GM18858 (cell line): ENCODE measurements around the gene POMT2.
"Not testable (repeated sequence)": the region's sequence is repeated elsewhere in the genome, so short reads cannot be mapped to it uniquely, and the experiment has no call there.

Source experiments
- ATAC-seq: cut with Tn5 transposase; IDR thresholded peaks from one replicate; pipeline ENCODE4 v1.9.1; 2021; ENCODE audit not compliant: unreplicated experiment

The POMT2 gene, protein sequence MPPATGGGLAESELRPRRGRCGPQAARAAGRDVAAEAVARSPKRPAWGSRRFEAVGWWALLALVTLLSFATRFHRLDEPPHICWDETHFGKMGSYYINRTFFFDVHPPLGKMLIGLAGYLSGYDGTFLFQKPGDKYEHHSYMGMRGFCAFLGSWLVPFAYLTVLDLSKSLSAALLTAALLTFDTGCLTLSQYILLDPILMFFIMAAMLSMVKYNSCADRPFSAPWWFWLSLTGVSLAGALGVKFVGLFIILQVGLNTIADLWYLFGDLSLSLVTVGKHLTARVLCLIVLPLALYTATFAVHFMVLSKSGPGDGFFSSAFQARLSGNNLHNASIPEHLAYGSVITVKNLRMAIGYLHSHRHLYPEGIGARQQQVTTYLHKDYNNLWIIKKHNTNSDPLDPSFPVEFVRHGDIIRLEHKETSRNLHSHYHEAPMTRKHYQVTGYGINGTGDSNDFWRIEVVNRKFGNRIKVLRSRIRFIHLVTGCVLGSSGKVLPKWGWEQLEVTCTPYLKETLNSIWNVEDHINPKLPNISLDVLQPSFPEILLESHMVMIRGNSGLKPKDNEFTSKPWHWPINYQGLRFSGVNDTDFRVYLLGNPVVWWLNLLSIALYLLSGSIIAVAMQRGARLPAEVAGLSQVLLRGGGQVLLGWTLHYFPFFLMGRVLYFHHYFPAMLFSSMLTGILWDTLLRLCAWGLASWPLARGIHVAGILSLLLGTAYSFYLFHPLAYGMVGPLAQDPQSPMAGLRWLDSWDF

GRCh38 chr14:77320238-77320935, at the start of gene POMT2:
POMT2 (minus strand) TSS chr14:77320883; CDS start chr14:77320681, 202 bp downstream.
- ATAC-seq, result peak; percentile 53

- ATAC-seq, result no peak
Observed at GRCh38 chr14:77369285-77369684, 48.6 kb upstream of the POMT2 start.

GRCh38 chr14:77364146-77364545, 43.5 kb upstream of the POMT2 start:
- ATAC-seq, result no peak

- no peak for ATAC-seq
Observed at GRCh38 chr14:77359626-77360025, 38.9 kb upstream of the POMT2 start.

DNA sequence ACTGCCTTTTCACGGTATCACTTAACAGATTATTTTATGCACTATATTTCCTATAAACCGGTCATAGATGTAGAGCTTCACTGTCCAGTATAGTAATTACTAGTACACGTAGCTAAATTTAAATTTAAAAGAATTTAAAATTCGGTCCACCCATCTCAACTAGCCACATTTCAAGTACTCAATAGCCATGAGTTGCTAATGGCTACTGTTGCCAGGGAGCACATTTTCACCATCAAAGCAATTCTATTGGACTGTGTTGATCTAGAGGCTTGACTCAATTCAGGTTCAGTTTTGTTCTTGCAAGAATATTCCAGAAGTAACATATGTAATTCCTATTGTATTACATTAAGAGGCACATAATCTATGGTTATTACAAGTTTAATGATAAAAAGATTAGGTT, 36.2 kb upstream of the POMT2 start:
- ATAC-seq, result no peak

DNA sequence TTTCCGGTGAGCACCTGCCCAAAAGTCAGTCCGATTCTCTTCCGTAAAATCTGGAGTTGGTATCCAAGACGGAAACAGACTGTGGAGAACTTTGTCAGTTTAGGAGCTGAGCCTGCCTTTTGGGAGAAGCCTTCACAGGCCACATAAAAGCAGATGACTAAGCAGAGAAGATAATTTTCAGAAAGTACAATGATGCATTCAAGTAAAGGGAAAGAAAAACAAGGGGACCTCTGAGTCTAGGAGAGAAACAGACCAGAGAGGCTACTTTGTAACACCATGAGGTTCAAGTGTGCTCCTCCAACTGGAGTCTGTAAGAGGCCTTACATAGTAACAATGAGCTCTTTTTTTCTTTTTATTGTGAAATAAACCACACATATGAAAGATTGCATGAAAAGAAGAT, 35.1 kb upstream of the POMT2 start:
- no peak for ATAC-seq

DNA sequence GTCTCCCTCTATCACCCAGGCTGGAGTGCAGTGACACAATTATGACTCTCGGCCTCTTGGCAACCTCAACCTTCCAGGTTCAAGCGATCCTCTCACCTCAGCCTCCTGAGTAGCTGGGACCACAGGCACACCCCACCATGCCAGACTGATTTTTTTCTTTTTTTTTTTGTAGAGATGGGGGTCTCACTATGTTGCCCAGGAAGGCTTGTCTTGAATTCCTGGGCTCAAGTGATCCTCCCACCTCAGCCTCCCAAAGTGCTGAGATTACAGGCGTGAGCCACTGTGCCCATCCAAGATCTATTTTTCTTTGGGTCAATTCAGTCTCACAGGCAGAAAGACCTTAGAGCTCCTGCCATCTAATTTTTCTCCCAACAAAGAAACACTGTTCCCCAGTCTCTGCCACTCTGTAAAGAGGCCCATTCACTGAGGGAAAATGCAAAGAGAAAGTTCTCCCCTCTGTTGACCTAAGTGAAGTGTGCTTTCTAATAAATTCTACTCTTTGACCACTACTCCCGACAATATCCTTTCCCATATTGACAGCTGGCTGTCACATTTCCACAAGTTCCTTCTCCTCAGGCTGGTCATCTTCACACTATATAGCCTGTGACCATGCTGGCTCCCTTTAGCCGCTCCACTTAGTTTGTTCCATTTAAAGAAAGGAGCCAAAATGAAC, 32.9 kb upstream of the POMT2 start:
- ATAC-seq, result no peak

DNA sequence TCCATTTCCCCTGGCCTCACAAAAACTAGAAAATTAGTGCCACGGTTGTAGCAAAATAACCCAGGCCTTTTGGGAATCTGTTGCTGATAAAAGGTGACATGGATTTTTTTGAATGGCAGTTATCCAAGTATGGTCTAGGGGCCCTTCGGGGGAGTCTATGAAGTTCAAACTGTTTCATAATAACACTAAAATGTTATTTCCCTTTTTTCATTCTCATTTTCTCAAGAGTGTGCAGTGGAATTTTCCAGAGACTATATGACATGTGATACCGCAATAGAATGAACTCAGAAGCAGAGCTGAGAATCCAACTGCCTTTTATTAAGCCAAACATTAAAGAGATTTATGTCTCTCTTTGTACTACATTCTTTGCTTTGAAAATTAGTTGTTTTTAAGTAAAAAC, 27.1 kb upstream of the POMT2 start:
- ATAC-seq, result no peak

DNA sequence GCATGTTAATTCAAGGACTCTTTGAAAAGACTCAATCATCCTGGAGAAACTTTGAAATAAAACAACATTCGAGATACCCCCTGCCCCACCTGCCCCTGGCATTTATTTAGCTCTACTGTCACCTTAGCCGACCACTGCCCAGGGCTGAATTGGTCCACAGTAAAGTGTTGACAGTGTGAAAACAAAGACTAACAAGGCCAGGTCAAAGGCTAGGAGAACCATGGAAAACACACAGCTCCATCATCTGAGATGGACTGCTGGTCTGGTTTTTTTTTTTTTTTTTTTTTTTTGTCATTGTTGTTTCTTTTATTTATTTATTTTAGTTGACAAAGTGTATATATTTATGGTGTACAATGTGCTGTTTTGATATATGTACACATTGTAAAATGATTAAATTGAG, 25.8 kb upstream of the POMT2 start:
- no peak for ATAC-seq

DNA sequence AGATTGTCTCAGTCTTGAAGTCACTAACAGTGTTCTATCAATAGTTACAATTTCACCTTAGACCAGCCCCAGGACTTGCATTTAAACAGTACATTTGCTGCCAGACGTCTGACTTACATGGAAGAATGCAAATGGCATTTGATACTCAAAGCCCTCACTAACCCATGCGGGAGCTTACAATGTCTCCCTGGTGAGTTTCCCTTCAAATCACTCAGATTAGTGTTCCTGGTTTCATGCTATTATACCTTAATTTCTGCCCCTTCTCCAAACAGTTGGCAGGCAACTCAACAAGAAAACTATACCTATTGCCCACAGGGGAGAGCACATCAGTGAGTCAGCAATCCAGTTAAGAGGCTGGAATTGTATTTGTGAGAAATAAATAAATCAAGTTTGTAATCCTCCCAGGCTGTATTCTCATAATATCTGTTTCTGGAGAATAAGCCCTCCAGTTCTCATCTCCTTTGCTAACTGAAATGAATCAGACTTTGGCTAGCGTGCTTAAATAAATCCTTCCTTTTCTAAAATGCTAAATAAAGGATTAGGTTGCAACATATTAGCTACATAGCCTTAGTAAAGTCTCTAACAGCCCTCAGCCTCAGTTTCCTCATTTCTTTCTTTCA, 23.8 kb upstream of the POMT2 start:
- no peak for ATAC-seq

- ATAC-seq, result no peak
Observed at GRCh38 chr14:77343662-77344061, 23.0 kb upstream of the POMT2 start.

- no peak for ATAC-seq
Observed at GRCh38 chr14:77342726-77343397, 22.2 kb upstream of the POMT2 start.

DNA sequence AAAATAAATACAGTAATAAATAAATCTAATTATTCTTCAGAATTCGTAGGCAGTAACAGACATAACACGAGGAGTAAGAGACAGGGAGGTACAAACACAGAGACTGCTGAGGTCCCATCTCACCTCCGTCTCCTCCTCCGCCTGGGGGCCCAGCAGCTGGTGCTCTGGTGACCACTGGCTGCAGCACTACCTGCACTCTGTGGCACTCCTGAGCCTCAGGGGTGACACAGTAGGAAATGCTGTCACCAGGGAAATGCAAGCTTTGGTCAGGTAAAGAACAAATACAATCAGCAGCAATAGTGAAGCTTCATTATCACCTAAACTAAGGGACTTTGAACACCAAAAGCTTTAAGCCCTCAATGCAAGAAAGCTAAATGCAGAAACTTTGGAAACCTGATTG, 19.7 kb upstream of the POMT2 start:
- ATAC-seq, result no peak

- ATAC-seq, result no peak
Observed at GRCh38 chr14:77339407-77339806, 18.7 kb upstream of the POMT2 start.

GRCh38 chr14:77338302-77338701, 17.6 kb upstream of the POMT2 start:
- no peak for ATAC-seq

GRCh38 chr14:77337880-77338279, 17.2 kb upstream of the POMT2 start:
- no peak for ATAC-seq

DNA sequence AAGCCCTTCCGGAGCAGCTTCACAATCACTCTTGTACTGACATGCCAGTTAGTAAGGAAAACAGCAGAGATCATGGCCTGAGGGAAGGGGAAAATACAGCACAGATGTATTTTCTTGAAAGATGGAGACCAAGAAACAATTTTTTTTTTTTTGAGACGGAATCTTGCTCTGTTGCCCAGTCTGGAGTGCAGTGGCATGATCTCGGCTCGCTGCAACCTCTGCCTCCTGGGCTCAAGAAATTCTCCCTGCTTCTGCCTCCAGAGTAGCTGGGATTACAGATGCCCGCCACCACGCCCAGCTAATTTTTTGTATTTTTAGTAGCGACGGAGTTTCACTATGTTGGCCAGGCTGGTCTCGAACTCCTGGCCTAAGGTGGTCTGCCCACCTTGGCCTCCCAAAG, 16.6 kb upstream of the POMT2 start:
- ATAC-seq, result not testable (repeated sequence)

DNA sequence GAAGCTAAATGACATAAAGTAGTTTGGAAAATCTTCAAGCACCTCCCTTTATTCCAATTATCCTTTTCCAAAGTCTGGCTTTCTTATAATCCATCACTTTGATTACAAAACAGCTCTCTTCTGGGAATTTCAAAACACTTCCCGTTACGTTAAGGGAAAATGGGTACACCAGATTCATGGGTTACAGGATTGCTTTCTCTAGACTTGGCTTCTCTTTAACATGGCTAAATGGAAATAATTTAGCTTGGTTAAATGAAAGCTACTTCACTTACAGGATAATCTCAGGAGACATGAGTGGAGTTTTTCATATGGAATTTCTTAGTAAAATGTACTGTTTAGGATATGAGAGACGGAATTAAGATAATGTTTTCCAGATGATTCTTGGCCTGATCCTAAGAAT, 14.9 kb upstream of the POMT2 start:
- ATAC-seq, result no peak

GRCh38 chr14:77329872-77330271, 9.2 kb upstream of the POMT2 start:
- no peak for ATAC-seq

DNA sequence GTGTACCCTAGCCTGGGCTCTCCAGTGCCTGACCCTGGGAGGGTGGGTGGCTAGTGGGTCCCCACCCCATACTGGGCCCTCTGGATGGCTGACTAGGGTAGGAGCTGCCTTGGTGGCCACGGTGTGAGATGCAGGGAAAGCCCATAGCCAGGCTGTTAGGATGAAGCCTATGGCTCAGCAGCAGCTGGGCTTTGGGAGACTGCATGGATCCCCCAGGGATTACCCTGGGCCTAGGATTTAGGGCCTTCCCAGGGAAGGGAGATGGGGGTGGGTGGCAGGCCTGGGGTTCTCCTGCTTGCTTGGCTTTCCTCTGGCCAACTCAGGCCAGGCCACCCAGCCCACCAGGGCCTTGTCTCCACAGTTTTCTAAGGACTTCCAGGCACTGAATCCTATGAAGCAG, 6.4 kb upstream of the POMT2 start:
- no peak for ATAC-seq
